ENCODE data around the gene CALML5. TPM values are rescaled to one million over a fixed set of nuclear protein-coding genes. Genes with fewer than 3 reads are reported as not detected.

Gene CALML5
- total and polyA plus RNA-seq, 5 donors from 2014 or later, result not detected

DNA sequence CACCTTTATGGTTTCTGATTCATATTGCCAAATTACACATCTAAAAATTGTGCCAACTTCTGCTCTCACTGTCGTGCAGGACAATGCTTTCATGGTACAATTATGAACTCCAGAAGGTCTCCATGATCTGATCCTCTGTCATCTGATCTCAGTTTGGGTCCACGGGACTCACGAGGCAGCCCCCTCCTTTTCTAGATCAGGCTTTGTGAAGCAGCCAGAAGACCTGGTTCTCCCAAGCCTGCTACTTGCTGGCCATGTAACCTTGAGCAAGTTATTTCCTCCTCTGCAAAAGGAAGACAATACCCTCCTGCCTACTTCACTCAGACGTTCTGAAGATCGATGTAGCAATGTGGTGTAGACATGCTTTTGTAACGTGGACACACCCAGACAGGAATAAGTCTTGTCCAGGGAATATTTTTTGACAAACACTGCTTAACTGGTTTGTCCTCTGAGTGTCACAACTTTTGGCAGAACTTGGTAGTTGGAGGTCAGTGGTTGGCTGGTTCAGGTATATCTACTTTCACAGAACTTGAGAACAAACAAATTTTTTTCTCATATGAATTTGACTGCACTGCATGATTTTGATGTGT lies 44.9 kb upstream of the CALML5 start:
- no peak overlapping the region for H3K4me3 Mint-ChIP-seq
- H3K9me3 Mint-ChIP-seq, result peaks cover 0 to 16% (median 10%) of the 10 kb centered on the region in 7 donors
- H3K4me1 Mint-ChIP-seq, result peaks cover 0 to 2% (median 0%) of the 10 kb centered on the region in 4 donors
- no peak overlapping the region for H3K27ac Mint-ChIP-seq
- Histone ChIP-seq H3K27ac (ENCODE audit: insufficient read depth, low read length, poor library complexity, severe bottlenecking) (no peak overlapping the region), H3K4me3 (ENCODE audit: low read depth, low read length) (no peak overlapping the region), H3K27me3 (ENCODE audit: control insufficient read depth, insufficient read depth, low read length) (peaks cover 10% of the 10 kb centered on the region), H3K4me1 (ENCODE audit: control insufficient read depth, insufficient read depth, low read length, poor library complexity, severe bottlenecking) (peaks cover 10% of the 10 kb centered on the region), H3K36me3 (ENCODE audit: control insufficient read depth, insufficient read depth, low read length) (no peaks in the 10 kb centered on the region), H3K9me3 (ENCODE audit: control insufficient read depth in 2 of 2, low read length in 2 of 2) (peaks cover 16 to 20% of the 10 kb centered on the region in 2 experiments)
- no peak for ATAC-seq (ENCODE audit: low read depth in 2 of 2)
- peaks cover 19% of the 10 kb centered on the region for H3K27me3 Mint-ChIP-seq
- DNase-seq, result no peak
- no peaks in the 10 kb centered on the region for H3K36me3 Mint-ChIP-seq

- Mint-ChIP-seq H3K4me1 (peaks cover 0 to 2% (median 0%) of the 10 kb centered on the region in 4 donors), H3K9me3 (peaks cover 0 to 16% (median 10%) of the 10 kb centered on the region in 7 donors), H3K27ac (no peak overlapping the region), H3K4me3 (no peak overlapping the region), H3K27me3 (peaks cover 19% of the 10 kb centered on the region), H3K36me3 (no peaks in the 10 kb centered on the region)
- no peak overlapping the region for H3K27ac ChIP-seq (ENCODE audit: insufficient read depth, low read length, poor library complexity, severe bottlenecking)
- DNase-seq, result no peak
- H3K9me3 ChIP-seq (ENCODE audit: control insufficient read depth in 2 of 2, low read length in 2 of 2), result peaks cover 16 to 20% of the 10 kb centered on the region in 2 experiments
- peaks cover 10% of the 10 kb centered on the region for H3K27me3 ChIP-seq (ENCODE audit: control insufficient read depth, insufficient read depth, low read length)
- no peak for ATAC-seq (ENCODE audit: low read depth in 2 of 2)
- peaks cover 7% of the 10 kb centered on the region for H3K4me1 ChIP-seq (ENCODE audit: control insufficient read depth, insufficient read depth, low read length, poor library complexity, severe bottlenecking)
- no peak overlapping the region for H3K4me3 ChIP-seq (ENCODE audit: low read depth, low read length)
- no peaks in the 10 kb centered on the region for H3K36me3 ChIP-seq (ENCODE audit: control insufficient read depth, insufficient read depth, low read length)
Measured at GRCh38 chr10:5543623-5544022, 44.3 kb upstream of the CALML5 start.

GRCh38 chr10:5542100-5542499 lies 42.7 kb upstream of the CALML5 start:
- ATAC-seq (ENCODE audit: low read depth in 2 of 2) (no peak), DNase-seq (no peak)
- Mint-ChIP-seq H3K9me3 (peaks cover 0 to 16% (median 10%) of the 10 kb centered on the region in 7 donors), H3K4me3 (no peak overlapping the region), H3K27ac (no peak overlapping the region), H3K4me1 (peaks cover 0 to 5% (median 0%) of the 10 kb centered on the region in 4 donors), H3K36me3 (no peaks in the 10 kb centered on the region), H3K27me3 (peaks cover 26% of the 10 kb centered on the region)
- H3K4me3 ChIP-seq (ENCODE audit: low read depth, low read length), result no peak overlapping the region
- no peaks in the 10 kb centered on the region for H3K36me3 ChIP-seq (ENCODE audit: control insufficient read depth, insufficient read depth, low read length)
- peaks cover 10% of the 10 kb centered on the region for H3K27me3 ChIP-seq (ENCODE audit: control insufficient read depth, insufficient read depth, low read length)
- H3K9me3 ChIP-seq (ENCODE audit: control insufficient read depth in 2 of 2, low read length in 2 of 2), result peaks cover 16 to 20% of the 10 kb centered on the region in 2 experiments
- H3K4me1 ChIP-seq (ENCODE audit: control insufficient read depth, insufficient read depth, low read length, poor library complexity, severe bottlenecking), result no peaks in the 10 kb centered on the region
- no peak overlapping the region for H3K27ac ChIP-seq (ENCODE audit: insufficient read depth, low read length, poor library complexity, severe bottlenecking)

GRCh38 chr10:5540891-5541290 lies 41.5 kb upstream of the CALML5 start:
- Histone ChIP-seq H3K4me3 (ENCODE audit: low read depth, low read length) (no peak overlapping the region), H3K36me3 (ENCODE audit: control insufficient read depth, insufficient read depth, low read length) (no peaks in the 10 kb centered on the region), H3K27ac (ENCODE audit: insufficient read depth, low read length, poor library complexity, severe bottlenecking) (no peak overlapping the region), H3K27me3 (ENCODE audit: control insufficient read depth, insufficient read depth, low read length) (peaks cover 10% of the 10 kb centered on the region), H3K4me1 (ENCODE audit: control insufficient read depth, insufficient read depth, low read length, poor library complexity, severe bottlenecking) (no peaks in the 10 kb centered on the region), H3K9me3 (ENCODE audit: control insufficient read depth in 2 of 2, low read length in 2 of 2) (peaks cover 16 to 20% of the 10 kb centered on the region in 2 experiments)
- Mint-ChIP-seq H3K27ac (peak overlapping the region in 1 of 3 donors; percentile 39), H3K27me3 (peaks cover 22% of the 10 kb centered on the region), H3K36me3 (no peaks in the 10 kb centered on the region), H3K4me3 (no peak overlapping the region), H3K9me3 (peaks cover 0 to 16% (median 10%) of the 10 kb centered on the region in 7 donors), H3K4me1 (peaks cover 0 to 5% (median 0%) of the 10 kb centered on the region in 4 donors)
- DNase-seq, result no peak
- ATAC-seq (ENCODE audit: low read depth in 2 of 2), result no peak

DNA sequence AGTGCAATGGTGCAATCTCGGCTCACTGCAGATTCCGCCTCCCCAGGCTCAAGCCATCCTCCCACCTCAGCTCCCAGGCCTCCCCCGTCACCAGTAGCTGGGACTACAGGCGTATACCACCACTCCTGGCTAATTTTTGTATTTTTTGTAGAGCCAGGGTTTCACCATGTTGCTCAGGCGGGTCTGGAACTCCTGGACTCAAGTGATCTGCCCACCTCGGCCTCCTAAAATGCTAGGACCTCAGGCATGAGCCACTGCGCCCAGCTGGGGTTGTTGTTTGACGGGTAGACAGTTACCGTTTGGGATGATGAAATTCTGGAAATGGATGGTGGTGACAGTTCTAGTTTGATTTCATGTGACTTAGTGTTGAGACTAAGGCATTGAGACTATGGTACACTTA lies 40.7 kb upstream of the CALML5 start:
- H3K27ac Mint-ChIP-seq, result no peak overlapping the region
- Histone ChIP-seq H3K4me3 (ENCODE audit: low read depth, low read length) (no peak overlapping the region), H3K27me3 (ENCODE audit: control insufficient read depth, insufficient read depth, low read length) (peaks cover 10% of the 10 kb centered on the region), H3K9me3 (ENCODE audit: control insufficient read depth in 2 of 2, low read length in 2 of 2) (peaks cover 16 to 20% of the 10 kb centered on the region in 2 experiments), H3K27ac (ENCODE audit: insufficient read depth, low read length, poor library complexity, severe bottlenecking) (no peak overlapping the region), H3K4me1 (ENCODE audit: control insufficient read depth, insufficient read depth, low read length, poor library complexity, severe bottlenecking) (no peaks in the 10 kb centered on the region), H3K36me3 (ENCODE audit: control insufficient read depth, insufficient read depth, low read length) (no peaks in the 10 kb centered on the region)
- H3K36me3 Mint-ChIP-seq, result no peaks in the 10 kb centered on the region
- no peak overlapping the region for H3K4me3 Mint-ChIP-seq
- ATAC-seq (ENCODE audit: low read depth in 2 of 2), result no peak
- H3K4me1 Mint-ChIP-seq, result peaks cover 0 to 5% (median 0%) of the 10 kb centered on the region in 4 donors
- peaks cover 22% of the 10 kb centered on the region for H3K27me3 Mint-ChIP-seq
- H3K9me3 Mint-ChIP-seq, result peaks cover 0 to 16% (median 10%) of the 10 kb centered on the region in 7 donors
- no peak for DNase-seq

DNA sequence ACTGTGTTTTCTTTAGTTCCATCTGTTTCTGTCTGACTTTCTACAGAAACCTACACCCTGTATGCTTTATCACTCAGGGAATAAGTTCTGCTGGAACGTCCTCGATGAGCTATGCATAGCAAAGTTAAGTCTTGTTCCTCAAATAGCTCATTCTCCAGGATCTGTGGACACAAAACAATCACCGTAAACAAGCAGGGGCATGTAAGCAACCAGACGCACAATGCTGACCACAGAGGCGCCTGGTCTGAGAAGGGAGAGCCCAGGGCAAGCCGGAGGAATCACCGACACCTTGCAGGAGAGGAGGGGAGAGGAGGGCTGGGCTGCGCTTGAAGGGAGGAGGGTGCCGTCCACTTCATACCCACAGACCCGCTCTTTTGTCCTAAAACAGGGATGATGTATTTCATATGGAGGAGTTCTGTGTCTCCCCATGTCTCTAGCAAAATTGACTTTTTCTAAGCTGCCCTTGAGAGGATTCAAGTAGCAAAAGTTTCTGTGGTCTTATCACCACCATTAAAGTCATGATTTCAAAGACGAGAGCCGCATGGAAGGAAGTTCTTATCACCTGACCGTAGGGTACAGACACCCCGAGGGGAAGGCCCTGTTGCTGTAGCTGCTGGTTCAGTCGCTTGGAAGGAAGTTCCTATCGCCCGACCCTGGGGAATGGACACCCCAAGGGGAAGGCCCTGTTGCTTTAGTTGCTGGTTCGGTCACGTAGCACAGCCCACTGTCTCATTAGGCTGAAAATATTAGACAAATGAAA lies 39.7 kb upstream of the CALML5 start:
- DNase-seq (no peak), ATAC-seq (ENCODE audit: low read depth in 2 of 2) (no peak)
- no peaks in the 10 kb centered on the region for H3K36me3 ChIP-seq (ENCODE audit: control insufficient read depth, insufficient read depth, low read length)
- H3K9me3 ChIP-seq (ENCODE audit: control insufficient read depth in 2 of 2, low read length in 2 of 2), result peaks cover 16 to 20% of the 10 kb centered on the region in 2 experiments
- H3K27me3 ChIP-seq (ENCODE audit: control insufficient read depth, insufficient read depth, low read length), result peaks cover 7% of the 10 kb centered on the region
- H3K27me3 Mint-ChIP-seq, result peaks cover 22% of the 10 kb centered on the region
- no peak overlapping the region for H3K27ac ChIP-seq (ENCODE audit: insufficient read depth, low read length, poor library complexity, severe bottlenecking)
- no peak overlapping the region for H3K4me3 ChIP-seq (ENCODE audit: low read depth, low read length)
- H3K27ac Mint-ChIP-seq, result no peak overlapping the region
- no peaks in the 10 kb centered on the region for H3K36me3 Mint-ChIP-seq
- H3K9me3 Mint-ChIP-seq, result peaks cover 0 to 16% (median 6%) of the 10 kb centered on the region in 7 donors
- H3K4me3 Mint-ChIP-seq, result no peak overlapping the region
- H3K4me1 ChIP-seq (ENCODE audit: control insufficient read depth, insufficient read depth, low read length, poor library complexity, severe bottlenecking), result no peaks in the 10 kb centered on the region
- H3K4me1 Mint-ChIP-seq, result peaks cover 0 to 5% (median 0%) of the 10 kb centered on the region in 4 donors

- Mint-ChIP-seq H3K4me3 (no peak overlapping the region), H3K9me3 (peaks cover 0 to 12% (median 6%) of the 10 kb centered on the region in 7 donors), H3K4me1 (peaks cover 0 to 5% (median 0%) of the 10 kb centered on the region in 4 donors), H3K27me3 (peaks cover 18% of the 10 kb centered on the region), H3K27ac (no peak overlapping the region), H3K36me3 (no peaks in the 10 kb centered on the region)
- Histone ChIP-seq H3K4me3 (ENCODE audit: low read depth, low read length) (no peak overlapping the region), H3K36me3 (ENCODE audit: control insufficient read depth, insufficient read depth, low read length) (no peaks in the 10 kb centered on the region), H3K27ac (ENCODE audit: insufficient read depth, low read length, poor library complexity, severe bottlenecking) (no peak overlapping the region), H3K27me3 (ENCODE audit: control insufficient read depth, insufficient read depth, low read length) (peaks cover 7% of the 10 kb centered on the region), H3K9me3 (ENCODE audit: control insufficient read depth in 2 of 2, low read length in 2 of 2) (peaks cover 16 to 20% of the 10 kb centered on the region in 2 experiments), H3K4me1 (ENCODE audit: control insufficient read depth, insufficient read depth, low read length, poor library complexity, severe bottlenecking) (no peaks in the 10 kb centered on the region)
- no peak for ATAC-seq (ENCODE audit: low read depth in 2 of 2)
- no peak for DNase-seq
Measured at GRCh38 chr10:5538446-5538845, 39.1 kb upstream of the CALML5 start.
